COLO668 (cell line): ENCODE measurements around the gene NSD2.
A peak's percentile ranks its signal among the peaks of the same experiment; 100 is the strongest.

Experiments used
- DNase-seq: peaks from one replicate; lab custom pipeline; 2025; ENCODE audit not compliant: unreplicated experiment; lab: John Stamatoyannopoulos, UW

NSD2 gene

GRCh38 chr4:1863297-1864033 lies 7.7 kb upstream of the NSD2 start:
- no peak for DNase-seq

DNA sequence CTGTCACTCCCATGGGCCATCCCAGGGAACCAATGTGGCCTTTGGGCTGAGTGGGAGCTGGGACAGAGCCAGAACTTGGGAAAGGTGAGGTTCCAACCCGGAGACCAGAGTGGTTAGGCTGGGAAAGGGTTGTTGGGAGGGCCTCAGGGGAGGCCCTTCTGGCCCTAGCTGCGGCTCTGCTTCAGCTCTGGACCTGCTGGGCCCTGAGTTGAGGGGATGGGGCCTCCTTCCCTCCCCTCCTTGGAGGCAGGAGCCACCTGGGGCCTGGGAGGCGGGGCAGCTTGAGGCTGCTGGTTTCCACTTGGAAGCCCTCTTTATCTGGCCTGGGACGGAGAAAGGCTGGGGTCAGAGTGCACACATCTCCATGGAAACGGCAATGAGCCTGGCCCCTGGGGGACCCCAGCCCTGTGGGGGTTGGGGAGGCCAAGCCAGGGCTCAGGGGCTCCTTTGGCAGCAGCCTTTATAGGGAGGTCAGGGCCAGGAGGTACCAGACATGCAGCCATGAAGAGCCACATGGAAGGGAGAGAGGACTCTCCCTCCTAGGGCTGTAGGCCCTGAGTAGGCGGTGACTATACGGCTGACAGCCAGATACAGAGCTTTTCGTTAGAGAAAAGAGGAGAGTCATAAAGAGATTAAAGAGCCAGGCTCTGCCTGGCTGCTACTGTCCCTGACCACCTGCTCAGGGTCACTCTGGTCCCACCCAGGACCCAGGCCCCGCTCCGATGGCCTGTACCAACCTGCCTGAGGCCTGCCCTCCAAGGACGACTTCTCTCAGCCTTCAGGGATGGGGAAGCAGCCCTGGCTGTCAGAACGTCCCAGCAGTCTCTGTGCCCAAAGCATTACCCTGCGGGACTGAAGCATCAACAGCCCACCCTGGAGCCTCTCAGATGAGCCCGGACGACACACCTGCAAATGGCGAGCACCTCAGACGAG lies 6.9 kb upstream of the NSD2 start:
- no peak for DNase-seq

DNA sequence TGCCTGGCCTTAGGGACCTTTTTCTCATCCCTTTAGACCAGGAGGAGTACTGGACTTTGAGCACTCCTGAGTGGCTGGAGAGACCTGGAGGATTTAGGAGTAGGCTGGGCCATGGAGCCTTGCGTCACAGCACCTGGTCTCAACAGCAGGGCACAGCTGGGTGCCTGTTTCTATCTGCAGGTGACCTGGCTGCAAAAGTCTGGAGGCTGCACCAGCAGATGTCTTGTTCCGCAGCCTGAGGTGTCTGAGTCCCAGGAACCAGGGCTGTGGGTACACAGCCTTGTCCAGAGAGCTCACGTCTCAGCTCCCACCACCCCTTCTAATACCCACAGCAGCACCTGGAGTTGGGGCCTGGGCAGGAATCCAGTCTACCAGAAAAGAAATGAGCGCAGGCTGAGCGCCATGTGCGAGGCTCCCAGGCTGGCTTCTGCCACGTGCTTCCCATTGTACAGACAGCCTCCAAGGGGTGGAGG lies 5.0 kb upstream of the NSD2 start:
- DNase-seq: peak; percentile 72

GRCh38 chr4:1868293-1868692 lies 2.9 kb upstream of the NSD2 start:
- DNase-seq: no peak

GRCh38 chr4:1868912-1869311 lies 2.3 kb upstream of the NSD2 start:
- DNase-seq: no peak

GRCh38 chr4:1869530-1870327 lies 1.5 kb upstream of the NSD2 start:
- DNase-seq: no peak

DNA sequence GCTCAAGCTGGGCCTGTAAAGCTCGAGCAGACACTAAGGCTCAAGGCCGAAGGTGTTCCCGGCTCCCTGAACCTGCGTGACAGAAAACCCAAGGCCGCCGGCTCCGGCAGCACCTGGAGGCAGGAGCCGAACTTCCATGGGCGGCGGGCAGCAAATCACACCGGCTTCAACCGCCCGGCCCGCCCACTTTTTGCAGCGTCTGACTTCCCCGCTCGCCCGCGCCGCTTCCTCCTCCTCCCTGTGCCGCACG lies 940 bp upstream of the NSD2 start:
- peak; percentile 95 for DNase-seq

GRCh38 chr4:1871471-1872021 lies 353 bp downstream of the NSD2 start:
- DNase-seq: peak; percentile 65

DNA sequence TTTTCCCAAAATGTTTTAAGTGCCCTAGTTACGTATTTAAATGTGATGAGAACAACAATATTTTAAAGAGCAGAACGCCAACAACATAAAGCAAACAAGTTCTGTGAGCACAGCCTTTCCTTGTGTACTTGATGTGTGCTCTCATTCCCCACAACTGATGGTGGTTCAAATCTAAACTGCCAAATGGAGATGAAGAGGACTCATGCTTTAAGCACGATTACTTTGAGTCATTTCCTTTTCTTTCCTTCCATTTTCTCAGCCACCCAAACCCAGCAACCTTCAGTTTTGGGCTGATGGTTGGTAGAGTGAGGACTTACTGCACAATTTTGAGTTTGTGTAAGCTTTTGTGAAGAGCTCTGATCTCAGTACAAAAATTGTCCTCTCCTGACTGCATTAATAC lies 1.7 kb downstream of the NSD2 start:
- no peak for DNase-seq

DNA sequence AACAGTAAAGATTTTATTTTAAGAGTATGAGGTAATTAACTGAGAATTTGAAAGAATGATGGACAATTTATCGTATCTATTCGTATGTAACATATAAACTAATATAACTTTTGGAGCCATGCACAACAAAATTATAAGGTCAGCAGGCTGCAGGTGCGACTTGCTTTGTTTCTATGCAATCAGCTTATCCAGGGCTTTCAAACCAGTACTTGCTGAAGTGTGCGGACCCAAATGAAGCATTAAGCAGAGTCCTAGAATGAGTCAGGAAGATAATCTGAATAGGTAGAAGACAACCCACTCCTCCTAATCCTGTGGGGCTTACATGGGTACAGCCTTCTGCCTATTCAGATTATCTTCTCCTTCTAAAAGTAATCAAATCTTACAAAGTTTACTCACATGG lies 2.1 kb downstream of the NSD2 start:
- DNase-seq: peak; percentile 12

- DNase-seq: peak; percentile 20
Measured at GRCh38 chr4:1873776-1874175, 2.6 kb downstream of the NSD2 start.

GRCh38 chr4:1874201-1874600 lies 3.0 kb downstream of the NSD2 start:
- DNase-seq: peak; percentile 32

GRCh38 chr4:1879485-1879884 lies 8.3 kb downstream of the NSD2 start:
- no peak for DNase-seq

DNA sequence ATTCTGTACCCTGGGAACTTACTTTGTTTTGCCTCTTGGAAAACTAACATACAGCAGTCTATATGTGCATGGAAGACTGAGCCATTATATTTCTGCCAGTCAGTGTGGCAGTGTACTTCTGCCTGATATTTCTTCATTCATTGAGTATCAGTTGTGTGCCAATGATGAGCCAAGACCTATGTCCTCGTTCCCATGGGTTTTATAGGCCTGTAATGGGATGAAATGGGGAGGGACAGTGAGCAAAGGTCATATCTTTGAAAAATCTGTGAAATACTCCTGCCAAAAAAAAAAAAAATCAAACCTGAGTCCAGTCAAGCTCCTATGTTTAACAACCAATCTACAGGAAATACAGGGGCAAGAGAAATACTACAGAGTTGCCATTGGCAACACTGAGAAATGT lies 9.1 kb downstream of the NSD2 start:
- DNase-seq: no peak

- DNase-seq: no peak
Measured at GRCh38 chr4:1882850-1883271, 11.7 kb downstream of the NSD2 start.

DNA sequence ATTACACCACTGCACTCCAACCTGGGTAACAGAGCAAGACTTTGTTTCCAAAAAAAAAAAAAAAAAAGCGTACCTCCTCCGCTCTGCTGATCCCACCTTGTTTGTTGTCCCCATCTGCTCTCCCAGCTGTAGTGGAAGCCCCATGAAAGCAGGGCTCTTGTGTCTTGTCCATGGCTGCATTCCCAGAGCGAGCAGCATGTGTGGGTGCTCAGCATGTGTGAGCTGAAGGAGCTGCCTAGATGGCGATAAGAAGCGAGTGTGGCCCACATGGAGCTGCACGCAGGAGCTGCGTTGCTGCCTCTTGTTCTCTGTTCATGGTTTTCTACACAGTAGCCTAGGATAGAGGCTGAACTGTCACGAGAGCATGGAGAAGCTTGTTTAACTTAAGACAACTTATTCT lies 12.4 kb downstream of the NSD2 start:
- no peak for DNase-seq

GRCh38 chr4:1885414-1885813 lies 14.2 kb downstream of the NSD2 start:
- no peak for DNase-seq

GRCh38 chr4:1887052-1887451 lies 15.9 kb downstream of the NSD2 start:
- DNase-seq: no peak

DNA sequence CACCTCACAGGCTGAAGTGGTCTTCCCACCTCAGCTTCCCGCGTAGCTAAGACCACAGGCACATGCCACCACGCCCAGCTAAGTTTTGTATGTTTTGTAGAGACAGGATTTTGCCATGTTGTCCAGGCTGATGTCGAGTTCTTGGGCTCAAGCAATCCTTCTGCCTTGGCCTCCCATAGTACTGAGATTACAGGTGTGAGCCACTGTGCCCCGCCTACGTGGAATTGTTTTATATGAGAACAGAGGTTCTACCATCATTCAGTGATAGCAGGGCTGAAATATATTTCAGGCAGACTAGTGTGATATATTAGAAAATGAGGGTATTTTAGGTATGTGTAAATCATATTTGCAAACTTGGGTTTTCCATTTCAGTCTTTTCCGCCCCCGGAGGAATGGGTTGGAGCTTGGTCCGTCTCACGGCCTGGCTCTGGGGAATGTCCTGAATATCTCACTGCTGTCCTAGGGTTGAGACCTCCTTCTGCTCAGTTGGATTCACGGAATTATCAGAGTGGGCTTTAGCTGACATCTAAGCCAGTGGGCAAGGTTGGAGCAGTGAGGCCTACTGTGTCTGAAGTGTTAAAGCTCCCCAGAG lies 19.9 kb downstream of the NSD2 start:
- DNase-seq: no peak

GRCh38 chr4:1895971-1896657 lies 24.9 kb downstream of the NSD2 start:
- no peak for DNase-seq
